AG09319 (cell line): ENCODE measurements around the gene RPS6KA3.

Source experiments
- DNase-seq: peaks from one replicate; pipeline ENCODE4 v3.0.0-alpha.2; 2010; ENCODE audit warnings: low read depth; ENCODE audit errors: extremely low read depth
- CTCF ChIP-seq: IDR thresholded peaks from 2 replicates; pipeline ENCODE4 v1.5.1; 2011; ENCODE audit warnings: low read depth, mild to moderate bottlenecking, inconsistent platforms, low read length, moderate library complexity

RPS6KA3 gene

GRCh38 chrX:20221902-20222301 lies 44.8 kb downstream of the RPS6KA3 start:
- no peak for TF ChIP-seq CTCF
- DNase-seq, result no peak

- DNase-seq, result no peak
- no peak for TF ChIP-seq CTCF
These were observed 47.7 kb downstream of the RPS6KA3 start for GRCh38 chrX:20218836-20219505.

GRCh38 chrX:20217906-20218305 lies 48.8 kb downstream of the RPS6KA3 start:
- TF ChIP-seq CTCF, result no peak
- DNase-seq, result no peak

- DNase-seq, result no peak
- TF ChIP-seq CTCF, result no peak
These were observed 49.4 kb downstream of the RPS6KA3 start for GRCh38 chrX:20217271-20217670.

GRCh38 chrX:20215565-20215964 lies 51.1 kb downstream of the RPS6KA3 start:
- DNase-seq, result no peak
- no peak for TF ChIP-seq CTCF

- no peak for TF ChIP-seq CTCF
- DNase-seq, result no peak
These were observed 54.1 kb downstream of the RPS6KA3 start for GRCh38 chrX:20212486-20213089.

GRCh38 chrX:20211261-20211786 lies 55.4 kb downstream of the RPS6KA3 start:
- no peak for TF ChIP-seq CTCF
- no peak for DNase-seq
